GM18870 (cell line): Measurements from ENCODE around the gene RWDD3.

ENCODE experiments used
- ATAC-seq: cut with Tn5 transposase; IDR thresholded peaks from one replicate; pipeline ENCODE4 v1.9.1; 2021; ENCODE audit warnings: moderate library complexity; ENCODE audit not compliant: unreplicated experiment

The RWDD3 gene, protein sequence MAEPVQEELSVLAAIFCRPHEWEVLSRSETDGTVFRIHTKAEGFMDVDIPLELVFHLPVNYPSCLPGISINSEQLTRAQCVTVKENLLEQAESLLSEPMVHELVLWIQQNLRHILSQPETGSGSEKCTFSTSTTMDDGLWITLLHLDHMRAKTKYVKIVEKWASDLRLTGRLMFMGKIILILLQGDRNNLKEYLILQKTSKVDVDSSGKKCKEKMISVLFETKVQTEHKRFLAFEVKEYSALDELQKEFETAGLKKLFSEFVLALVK

DNA sequence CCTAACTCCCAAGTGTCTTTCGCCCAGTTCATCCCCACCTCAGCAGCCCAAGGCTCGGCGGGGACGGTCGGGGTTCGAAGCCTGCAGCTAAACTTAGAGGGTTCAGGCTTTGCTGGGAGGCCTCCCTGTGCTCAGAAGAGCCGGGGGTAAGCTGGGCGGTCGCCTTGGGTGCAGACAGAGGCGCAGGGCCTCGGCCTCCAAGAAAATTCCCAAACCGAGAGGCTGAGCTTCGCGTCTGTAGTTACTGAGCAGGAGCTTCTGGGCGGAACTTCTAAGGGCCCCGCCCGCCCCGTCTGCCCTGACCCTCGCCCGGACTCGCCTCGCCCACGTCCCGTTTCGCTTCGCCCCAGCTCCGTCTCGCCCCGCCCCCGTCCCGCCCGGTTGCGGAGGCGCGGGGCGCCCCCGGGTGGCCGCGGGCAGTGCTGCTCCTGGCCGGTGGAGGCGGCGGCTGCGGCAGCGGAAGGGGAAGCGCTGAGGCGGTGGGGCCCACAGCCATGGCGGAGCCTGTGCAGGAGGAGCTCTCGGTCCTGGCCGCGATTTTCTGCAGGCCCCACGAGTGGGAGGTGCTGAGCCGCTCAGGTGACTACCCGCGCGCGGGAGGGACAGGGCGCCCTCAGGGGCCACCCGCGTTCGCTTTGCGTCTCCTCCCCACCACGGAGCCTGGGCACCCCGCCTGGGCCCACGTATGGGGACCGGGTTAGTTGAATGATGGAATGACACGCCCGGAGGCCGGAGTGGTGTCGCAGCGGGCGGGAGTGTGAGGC lies at the start of gene RWDD3:
Gene RWDD3 (plus strand): TSS at position 474 of the 764 bp plus-strand sequence. CDS start 21 bp downstream, at position 495.
- peak; percentile 85 for ATAC-seq

DNA sequence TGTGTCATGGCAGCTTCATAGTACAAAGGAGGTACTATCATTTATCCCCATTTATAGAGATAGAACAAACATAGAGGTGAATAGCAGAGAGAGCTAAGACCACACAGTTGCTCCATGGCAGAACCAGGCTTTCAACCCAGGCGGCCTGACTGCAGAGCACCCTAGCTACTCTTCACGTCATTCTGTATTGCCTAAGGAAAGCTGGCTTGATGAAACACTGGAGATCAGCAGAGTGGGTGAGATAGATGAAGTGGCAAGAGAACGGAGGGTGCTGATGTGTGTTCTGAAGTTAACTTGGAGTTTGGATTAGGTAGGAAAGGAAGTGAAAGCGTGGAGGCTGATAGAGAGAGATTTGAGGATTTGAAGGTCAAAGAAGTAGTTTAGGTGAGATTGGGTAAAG lies 47.9 kb upstream of the RWDD3 start:
- ATAC-seq, result no peak

GRCh38 chr1:95193591-95193990 lies 40.4 kb upstream of the RWDD3 start:
- ATAC-seq, result no peak

- ATAC-seq, result no peak
These were observed 39.0 kb upstream of the RWDD3 start for GRCh38 chr1:95195046-95195445.

GRCh38 chr1:95196017-95196416 lies 38.0 kb upstream of the RWDD3 start:
- no peak for ATAC-seq

DNA sequence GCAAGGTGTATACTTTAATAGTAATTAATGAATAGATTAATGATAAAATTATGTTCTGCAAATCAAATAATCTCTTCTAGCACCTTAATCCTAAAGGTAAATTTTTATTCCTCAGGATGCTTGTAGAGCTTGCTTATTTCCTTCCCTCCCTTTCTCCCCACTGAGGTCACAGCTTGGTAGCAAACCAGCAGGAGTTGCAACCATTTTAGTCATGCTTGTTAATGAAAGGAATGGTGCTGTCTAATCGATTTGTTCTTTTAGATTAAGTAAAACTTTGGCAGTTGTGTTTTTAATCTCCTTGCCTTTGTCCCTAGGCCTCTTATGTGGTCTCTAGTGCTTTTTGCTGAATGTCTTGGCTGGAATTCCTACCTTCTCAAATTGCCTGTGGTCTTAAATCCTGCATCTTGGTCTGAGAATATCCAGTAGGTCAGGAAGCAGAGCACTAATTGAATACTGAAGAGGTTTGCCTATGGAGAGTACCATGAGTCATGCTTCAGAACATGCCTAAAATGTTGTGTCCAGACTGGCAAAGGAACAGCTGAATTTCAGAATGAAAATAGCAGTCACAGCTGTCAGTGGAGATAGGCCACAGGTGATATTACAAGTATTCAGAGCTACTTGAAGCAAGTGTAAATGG lies 36.3 kb upstream of the RWDD3 start:
- no peak for ATAC-seq

DNA sequence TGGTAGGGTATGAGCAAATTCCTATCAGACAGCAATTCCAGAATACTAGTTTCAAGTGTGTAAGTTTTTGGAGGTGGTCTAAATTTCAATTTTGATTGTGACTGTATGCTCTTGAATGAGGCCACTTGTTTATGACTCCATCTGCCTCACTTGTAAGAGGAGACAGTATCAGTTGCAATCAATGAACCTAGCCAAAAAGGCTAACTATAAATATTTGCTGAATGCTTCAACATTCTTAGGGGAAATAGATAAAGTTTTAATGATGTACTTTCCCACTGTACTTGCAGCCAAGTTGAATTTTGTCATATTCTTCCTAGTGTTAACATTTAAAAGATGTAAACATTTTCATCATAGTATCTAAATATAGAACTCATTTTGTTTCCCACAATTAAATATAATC lies 32.1 kb upstream of the RWDD3 start:
- ATAC-seq, result no peak

GRCh38 chr1:95203908-95204437 lies 30.0 kb upstream of the RWDD3 start:
- no peak for ATAC-seq

- ATAC-seq, result no peak
These were observed 27.5 kb upstream of the RWDD3 start for GRCh38 chr1:95206514-95206913.

DNA sequence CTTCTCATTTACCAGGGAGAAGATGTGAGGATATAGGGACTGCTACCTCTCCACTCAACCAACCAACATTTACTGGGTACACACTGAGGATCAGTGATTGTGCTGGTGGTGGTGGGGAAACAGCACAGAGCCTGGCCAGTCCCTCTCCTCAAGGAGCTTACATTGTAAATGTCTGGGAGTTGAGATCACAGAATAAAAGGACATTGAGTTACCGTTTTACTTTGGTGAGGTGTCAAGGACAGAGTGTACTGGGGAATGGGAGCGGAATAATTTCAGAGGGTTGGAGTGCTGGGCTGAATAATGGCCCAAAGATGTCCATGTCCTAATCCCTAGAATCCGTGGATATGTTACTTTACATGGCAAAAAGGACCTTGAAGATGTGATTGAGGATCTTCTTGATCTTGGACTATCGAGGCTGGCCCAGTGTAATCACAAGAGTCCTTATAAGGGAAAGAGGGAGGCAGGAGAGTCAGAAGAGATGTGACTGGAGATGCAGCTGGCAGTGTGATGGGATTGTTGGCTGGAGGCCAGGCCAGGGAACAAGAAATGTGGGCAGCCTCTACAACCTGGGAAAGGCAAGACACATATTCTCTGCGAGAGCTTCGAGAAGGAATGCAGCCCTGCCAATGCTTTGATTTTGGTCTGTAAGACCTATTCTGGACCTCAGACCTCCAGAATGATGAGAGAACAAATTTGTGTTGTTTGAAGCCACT lies 26.6 kb upstream of the RWDD3 start:
- ATAC-seq, result no peak

DNA sequence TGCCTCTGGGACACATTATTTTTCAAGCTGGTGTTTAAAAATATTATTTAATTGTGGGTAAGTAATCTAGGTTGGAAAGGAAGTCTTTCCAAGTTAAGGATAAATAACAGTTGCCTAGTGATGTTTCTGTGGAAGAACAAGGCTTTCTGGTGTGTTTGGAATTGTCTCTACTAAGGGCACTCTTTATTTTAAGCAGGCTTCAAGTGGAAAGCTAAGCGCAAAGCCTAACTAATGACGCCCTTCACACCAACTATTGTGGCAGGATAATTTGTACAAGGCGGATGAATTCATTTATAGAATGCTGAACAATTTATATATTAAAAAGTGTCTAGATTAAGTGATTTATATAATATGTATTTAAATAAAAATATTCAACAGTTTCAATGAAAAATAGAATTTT lies 25.1 kb upstream of the RWDD3 start:
- ATAC-seq, result no peak

DNA sequence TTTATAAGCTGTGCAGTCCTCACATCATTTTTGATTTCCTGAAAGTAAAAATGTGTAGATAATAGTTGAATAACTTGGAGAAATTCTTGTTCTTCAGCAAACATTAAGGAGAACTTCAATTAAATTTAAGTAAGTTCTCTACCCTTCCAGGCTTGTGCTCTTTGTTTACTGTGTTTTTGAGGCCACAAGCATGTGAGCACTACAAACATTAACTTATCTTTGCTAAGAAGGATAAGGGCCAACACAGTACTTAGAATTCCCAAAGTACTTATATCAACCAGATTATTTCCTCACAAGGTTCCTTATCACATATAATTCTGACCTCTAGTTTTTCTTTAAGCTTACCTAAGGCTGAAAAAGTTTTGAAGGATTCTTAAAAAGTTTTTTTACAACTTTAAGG lies 24.7 kb upstream of the RWDD3 start:
- ATAC-seq, result no peak

DNA sequence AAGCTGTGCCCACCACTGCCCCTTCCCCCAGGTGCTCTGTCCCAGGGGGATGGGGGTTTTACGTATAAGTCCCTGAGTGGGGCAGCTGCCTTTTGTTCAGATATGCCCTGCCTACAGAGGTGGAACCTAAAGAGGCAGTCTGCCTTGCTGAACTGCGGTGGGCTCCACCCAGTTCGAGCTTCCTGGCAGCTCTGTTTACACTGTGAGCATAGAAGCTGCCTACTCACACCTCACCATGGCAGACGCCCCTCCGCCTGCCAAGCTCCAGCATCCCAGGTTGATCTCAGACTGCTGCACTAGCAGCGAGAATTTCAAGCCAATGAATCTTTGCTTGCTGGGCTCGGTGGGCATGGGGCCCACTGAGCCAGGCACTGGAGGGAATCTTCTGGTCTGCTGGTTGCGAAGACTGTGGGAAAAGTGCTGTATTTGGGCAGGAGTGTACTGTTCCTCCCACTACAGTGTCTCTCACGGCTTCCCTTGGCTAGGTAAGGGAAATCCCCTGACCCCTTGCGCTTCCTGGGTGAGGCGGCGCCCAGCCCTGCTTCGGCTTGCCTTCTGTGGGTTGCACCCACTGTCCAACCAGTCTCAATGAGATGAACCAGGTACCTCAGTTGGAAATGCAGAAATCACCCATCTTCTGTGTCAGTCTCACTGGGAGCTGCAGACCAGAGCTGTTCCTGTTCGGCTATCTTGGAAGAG lies 17.6 kb upstream of the RWDD3 start:
- no peak for ATAC-seq

- ATAC-seq, result no peak
These were observed 16.6 kb upstream of the RWDD3 start for GRCh38 chr1:95217371-95217770.

GRCh38 chr1:95219407-95219806 lies 14.6 kb upstream of the RWDD3 start:
- no peak for ATAC-seq

GRCh38 chr1:95221306-95221705 lies 12.7 kb upstream of the RWDD3 start:
- ATAC-seq, result no peak

- no peak for ATAC-seq
These were observed 11.4 kb upstream of the RWDD3 start for GRCh38 chr1:95222629-95223028.

GRCh38 chr1:95223110-95223509 lies 10.9 kb upstream of the RWDD3 start:
- no peak for ATAC-seq

DNA sequence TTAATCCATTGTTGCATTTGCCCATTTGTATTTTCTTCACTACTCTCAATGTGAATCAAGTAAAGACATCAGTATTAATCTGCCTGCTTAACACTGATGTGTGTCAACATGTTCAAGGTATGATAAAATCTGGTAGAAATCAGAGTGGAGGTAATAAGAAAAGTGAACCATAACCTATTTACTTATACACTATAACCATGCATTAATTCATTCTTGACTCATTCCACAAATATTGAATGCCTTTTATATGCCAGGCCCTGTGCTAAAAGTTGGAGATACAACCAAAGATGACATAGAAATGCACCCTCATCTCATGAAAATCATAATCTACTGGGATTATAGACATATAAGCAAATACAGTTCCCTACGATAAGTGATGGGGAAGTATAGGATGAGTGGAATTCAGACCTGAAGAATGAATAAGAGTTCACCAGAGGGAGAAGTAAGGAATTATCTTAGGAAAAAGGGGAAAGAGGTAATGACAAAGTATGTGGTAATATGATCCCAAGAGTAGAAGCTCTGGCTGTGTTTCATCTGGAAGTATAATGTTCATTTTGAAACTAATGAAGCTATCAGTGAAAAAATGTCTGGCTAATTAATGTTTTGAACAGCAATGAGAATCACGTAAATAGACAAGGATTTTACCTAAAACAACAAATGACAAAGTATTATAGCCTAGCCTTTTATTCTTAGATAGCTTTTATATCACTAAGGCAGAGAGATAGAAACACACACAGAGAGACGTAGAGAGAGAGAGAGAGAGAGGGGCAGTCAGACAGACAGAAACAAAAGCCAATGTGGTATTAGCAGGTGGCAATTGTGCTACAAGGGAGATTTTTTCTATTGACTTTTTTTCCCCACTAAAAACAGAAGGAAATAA lies 7.0 kb upstream of the RWDD3 start:
- ATAC-seq, result no peak

DNA sequence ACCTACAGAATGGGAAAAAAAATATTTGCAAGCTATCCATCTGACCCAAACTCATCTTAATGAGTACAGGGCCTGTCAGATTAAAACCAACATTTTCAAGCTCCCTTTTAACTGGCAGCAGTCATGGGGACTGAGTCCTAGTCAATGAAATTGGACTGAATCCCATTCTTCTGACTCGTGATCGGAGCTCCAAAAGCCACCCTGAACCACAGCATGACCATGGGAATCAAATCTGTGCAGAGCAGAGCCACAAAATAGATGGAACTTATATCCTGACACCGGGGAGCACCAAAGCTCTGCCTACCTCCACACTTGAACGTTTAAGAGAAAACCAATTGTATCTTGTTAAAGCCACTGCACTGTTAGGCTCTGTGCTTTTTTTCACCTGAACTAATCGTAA lies 5.0 kb upstream of the RWDD3 start:
- no peak for ATAC-seq
